Right lobe of liver (tissue), 4 donors: ENCODE results near the gene MSH4.
"Not testable (repeated sequence)": the region's sequence is repeated elsewhere in the genome, so short reads cannot be mapped to it uniquely, and the experiment has no call there.

Experiments
- CTCF ChIP-seq, 4 donors: fragments of 200-600 bp in 3 of 4; fragments of 450-650 bp in 1 of 4; IDR thresholded peaks; one replicate each; pipeline versions ENCODE4 v1.5.1 to v1.8.0; 2016 to 2022; ENCODE audit warnings: antibody characterized with exemption in 4 of 4, mild to moderate bottlenecking in 2 of 4
- POLR2A ChIP-seq: fragments of 450-650 bp; IDR thresholded peaks from one replicate; pipeline ENCODE4 v1.6.1; 2017; ENCODE audit warnings: antibody characterized with exemption, mild to moderate bottlenecking
- donor health status: DM: no; HTN: no; CAD: no.
- donor health status: DM: no; HTN: no; CAD: no.
- donor health status: DM: no; HTN: yes; CAD: no.

- TF ChIP-seq POLR2A; CTCF (IDR thresholded peaks at IDR 0.05): not testable (repeated sequence)
Measured at GRCh38 chr1:75823596-75823995, 26.9 kb downstream of the MSH4 start.
